H54 (cell line): ENCODE results near the gene SERINC5.
"Not testable (repeated sequence)": the region's sequence is repeated elsewhere in the genome, so short reads cannot be mapped to it uniquely, and the experiment has no call there.

ENCODE experiments used
- DNase-seq: peaks from one replicate; pipeline ENCODE4 v3.0.0; 2011; ENCODE audit warnings: low spot score, mixed read lengths; ENCODE audit not compliant: insufficient read length
- FAIRE-seq: peaks from 3 replicates; lab custom pipeline; 2011; peaks lifted over from hg19 to GRCh38; lab: Jason Lieb, UNC
- POLR2A ChIP-seq: IDR thresholded peaks from 2 replicates; pipeline ENCODE4 v1.6.1; 2011; ENCODE audit warnings: low read depth, mild to moderate bottlenecking, low read length

Gene SERINC5

GRCh38 chr5:80168388-80169028 is 87.3 kb downstream of the SERINC5 start:
- TF ChIP-seq POLR2A = no peak
- DNase-seq (no peak), FAIRE-seq (no peak)

- no peak for TF ChIP-seq POLR2A
- no peak for FAIRE-seq
- DNase-seq = no peak
Measured at GRCh38 chr5:80165452-80165851, 90.4 kb downstream of the SERINC5 start.

- FAIRE-seq (no peak), DNase-seq (no peak)
- TF ChIP-seq POLR2A = no peak
Measured at GRCh38 chr5:80161165-80161564, 94.7 kb downstream of the SERINC5 start.

- FAIRE-seq = no peak
- DNase-seq = no peak
- no peak for TF ChIP-seq POLR2A
Measured at GRCh38 chr5:80160242-80160641, 95.6 kb downstream of the SERINC5 start.

GRCh38 chr5:80159133-80159815 is 96.6 kb downstream of the SERINC5 start:
- FAIRE-seq (no peak), DNase-seq (no peak)
- TF ChIP-seq POLR2A = no peak

GRCh38 chr5:80156156-80156555 is 99.7 kb downstream of the SERINC5 start:
- no peak for DNase-seq
- no peak for TF ChIP-seq POLR2A
- FAIRE-seq = no peak

- TF ChIP-seq POLR2A = no peak
- FAIRE-seq = no peak
Measured at GRCh38 chr5:80154749-80155148, 101.1 kb downstream of the SERINC5 start.

GRCh38 chr5:80154289-80154688 is 101.6 kb downstream of the SERINC5 start:
- not testable (repeated sequence) for FAIRE-seq, DNase-seq

More at GRCh38 chr5:80154749-80155148, 101.1 kb downstream of the SERINC5 start:
- no peak for DNase-seq

GRCh38 chr5:80153586-80154126 is 102.2 kb downstream of the SERINC5 start:
- DNase-seq (no peak), FAIRE-seq (no peak)
- no peak for TF ChIP-seq POLR2A

GRCh38 chr5:80152778-80153177 is 103.1 kb downstream of the SERINC5 start:
- FAIRE-seq (no peak), DNase-seq (no peak)
- TF ChIP-seq POLR2A = no peak

- no peak for TF ChIP-seq POLR2A
- DNase-seq (no peak), FAIRE-seq (no peak)
Measured at GRCh38 chr5:80151890-80152289, 104.0 kb downstream of the SERINC5 start.

GRCh38 chr5:80150731-80151130 is 105.1 kb downstream of the SERINC5 start:
- DNase-seq (no peak), FAIRE-seq (no peak)
- TF ChIP-seq POLR2A = no peak

GRCh38 chr5:80149161-80149609 is 106.7 kb downstream of the SERINC5 start:
- FAIRE-seq (no peak), DNase-seq (no peak)
- no peak for TF ChIP-seq POLR2A

- no peak for TF ChIP-seq POLR2A
- no peak for DNase-seq
- no peak for FAIRE-seq
Measured at GRCh38 chr5:80147119-80147815, 108.6 kb downstream of the SERINC5 start.
